GM18907 (cell line): Measurements from ENCODE around the gene ZNF423.

ENCODE experiments used
- ATAC-seq: cut with Tn5 transposase; IDR thresholded peaks from one replicate; pipeline ENCODE4 v1.9.1; 2021; ENCODE audit warnings: mild to moderate bottlenecking, moderate library complexity; ENCODE audit not compliant: unreplicated experiment

The ZNF423 gene

GRCh38 chr16:49672753-49673152 lies 183.2 kb downstream of the ZNF423 start:
- ATAC-seq = no peak

DNA sequence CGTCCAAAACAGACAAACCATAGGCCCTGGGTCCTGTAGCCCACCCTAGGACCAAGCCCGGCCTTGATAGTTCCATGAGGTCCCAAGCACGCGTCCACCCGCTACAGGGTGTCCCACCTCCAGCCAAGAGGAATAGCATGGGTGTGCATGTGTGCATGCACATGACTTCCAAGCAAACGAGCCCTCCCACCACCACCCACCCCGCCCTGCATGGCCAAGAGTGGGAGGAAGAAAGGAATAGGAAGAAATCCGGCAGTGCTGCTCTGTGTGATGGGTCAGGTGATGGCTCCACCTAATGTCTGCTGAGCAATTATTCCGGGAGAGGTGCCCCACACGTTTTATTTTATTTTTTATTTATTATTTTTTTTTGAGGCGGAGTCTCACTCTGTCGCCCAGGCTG lies 184.6 kb downstream of the ZNF423 start:
- ATAC-seq = no peak

DNA sequence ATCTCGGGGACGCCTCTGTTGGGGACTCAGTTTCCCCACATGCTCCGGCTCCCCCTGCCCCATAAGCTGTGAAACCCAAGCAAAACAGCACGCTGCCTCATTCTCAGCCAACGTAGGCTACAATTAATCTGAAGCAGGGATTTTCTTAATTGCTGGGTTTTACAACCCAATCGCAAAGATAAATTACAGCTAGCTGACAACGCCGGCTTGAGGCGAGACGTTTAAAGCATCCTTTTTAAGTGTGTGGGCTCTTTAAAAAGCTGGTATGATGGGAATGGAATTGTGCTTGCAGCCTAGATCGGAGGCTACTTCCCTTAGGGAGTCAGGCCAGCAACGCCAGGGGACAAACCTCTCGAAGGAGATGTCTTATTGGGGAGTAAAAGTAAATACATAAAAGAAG lies 185.3 kb downstream of the ZNF423 start:
- no peak for ATAC-seq

- ATAC-seq = no peak
These were observed 190.3 kb downstream of the ZNF423 start for GRCh38 chr16:49665482-49666230.

- no peak for ATAC-seq
These were observed 191.4 kb downstream of the ZNF423 start for GRCh38 chr16:49664221-49665215.

GRCh38 chr16:49663081-49664065 lies 192.5 kb downstream of the ZNF423 start:
- ATAC-seq = no peak

GRCh38 chr16:49662569-49662968 lies 193.3 kb downstream of the ZNF423 start:
- ATAC-seq = no peak

DNA sequence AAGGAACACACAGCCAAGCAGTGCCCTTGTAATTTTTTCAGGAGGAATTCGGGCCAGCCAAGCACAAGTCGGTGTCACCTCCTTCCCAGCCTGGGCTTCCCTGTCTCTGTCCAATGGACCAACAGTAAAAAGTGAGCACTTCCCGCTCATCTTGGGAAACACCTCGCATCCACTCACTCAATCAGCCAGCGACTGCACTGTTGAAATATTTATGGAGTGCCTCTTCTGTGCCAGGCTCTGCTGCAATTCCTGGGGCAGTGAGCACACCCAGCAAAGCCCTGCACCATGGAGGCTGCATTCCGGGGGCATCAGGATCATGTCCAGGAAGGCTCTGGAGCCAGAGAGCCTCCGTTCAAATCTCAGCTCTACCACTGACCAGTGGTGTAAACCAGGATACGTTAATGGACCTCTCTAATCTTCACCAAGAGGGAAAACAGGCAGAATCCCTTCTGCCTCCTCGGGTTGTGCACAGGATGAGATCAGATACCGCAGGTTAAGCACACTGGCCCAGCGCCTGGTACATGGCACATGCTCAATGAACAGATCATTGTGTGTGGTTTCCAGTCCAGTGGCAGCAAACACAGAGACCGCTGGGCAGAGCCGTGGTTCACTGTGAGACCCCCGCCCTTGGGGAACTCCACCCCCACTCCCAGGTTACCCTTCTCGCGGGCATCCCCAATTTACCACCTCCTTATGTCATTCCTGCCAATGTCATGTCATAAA lies 194.3 kb downstream of the ZNF423 start:
- no peak for ATAC-seq

- no peak for ATAC-seq
These were observed 195.3 kb downstream of the ZNF423 start for GRCh38 chr16:49660626-49661025.

DNA sequence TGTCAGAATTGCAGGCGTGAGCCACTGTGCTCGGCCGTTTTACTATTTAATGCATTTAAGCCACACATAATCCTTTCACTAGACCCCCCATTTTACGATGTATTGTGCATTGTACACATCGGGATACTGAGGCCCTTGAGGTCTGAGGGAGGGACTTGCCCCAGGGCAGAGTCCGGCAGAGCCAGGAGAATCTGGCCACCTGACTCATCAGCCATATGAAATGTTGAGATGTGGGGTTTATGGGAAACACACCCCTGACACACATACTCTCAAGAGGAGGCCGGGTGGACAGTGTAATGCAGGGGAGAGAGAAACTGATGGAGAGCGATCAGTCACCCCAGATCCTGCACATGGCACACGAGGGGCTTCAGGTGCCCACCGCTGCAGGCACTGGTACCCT lies 196.6 kb downstream of the ZNF423 start:
- no peak for ATAC-seq

- no peak for ATAC-seq
These were observed 197.4 kb downstream of the ZNF423 start for GRCh38 chr16:49658531-49658930.

GRCh38 chr16:49657736-49658465 lies 198.0 kb downstream of the ZNF423 start:
- no peak for ATAC-seq

DNA sequence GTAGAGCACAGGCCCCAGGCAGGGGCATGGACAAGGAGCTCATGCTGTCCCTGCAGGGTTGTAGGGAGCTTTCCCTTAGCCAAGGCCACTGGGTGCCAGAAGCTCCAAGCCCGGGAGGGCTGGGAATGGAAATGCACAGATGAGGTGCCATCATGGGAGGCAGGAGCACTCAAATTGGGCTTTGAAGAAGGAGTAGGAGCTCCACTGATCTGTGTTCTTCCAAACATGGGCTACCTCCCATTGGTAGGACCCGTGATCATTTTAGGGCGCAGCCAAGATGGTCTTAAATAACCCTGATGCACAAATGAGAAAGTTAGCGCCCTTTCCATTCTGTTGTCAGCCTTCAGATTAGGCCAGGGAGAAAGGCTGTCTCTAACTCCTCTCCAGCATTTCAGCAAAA lies 201.5 kb downstream of the ZNF423 start:
- ATAC-seq = no peak

- ATAC-seq = no peak
These were observed 202.3 kb downstream of the ZNF423 start for GRCh38 chr16:49653577-49653976.

- no peak for ATAC-seq
These were observed 202.7 kb downstream of the ZNF423 start for GRCh38 chr16:49653173-49653570.

GRCh38 chr16:49652456-49653172 lies 203.3 kb downstream of the ZNF423 start:
- no peak for ATAC-seq

DNA sequence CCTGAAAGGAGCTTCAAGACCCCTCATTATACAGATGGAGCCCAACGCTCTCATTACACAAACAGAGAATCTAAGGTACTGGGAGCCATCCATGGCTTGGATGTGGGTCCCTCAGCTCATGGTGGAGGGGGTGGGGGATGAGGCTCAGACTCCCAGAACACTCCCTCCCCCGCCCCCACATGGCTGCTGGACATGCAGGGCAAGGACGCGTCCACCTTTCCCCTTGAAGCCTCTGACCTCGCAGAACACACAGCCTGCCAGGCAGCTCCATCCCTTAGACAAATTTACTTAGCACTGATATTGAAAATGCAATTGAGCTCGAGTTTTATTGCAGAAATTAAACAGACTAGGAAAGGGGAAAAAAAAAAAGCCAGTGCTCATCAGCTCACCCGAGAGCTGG lies 203.9 kb downstream of the ZNF423 start:
- ATAC-seq = no peak

DNA sequence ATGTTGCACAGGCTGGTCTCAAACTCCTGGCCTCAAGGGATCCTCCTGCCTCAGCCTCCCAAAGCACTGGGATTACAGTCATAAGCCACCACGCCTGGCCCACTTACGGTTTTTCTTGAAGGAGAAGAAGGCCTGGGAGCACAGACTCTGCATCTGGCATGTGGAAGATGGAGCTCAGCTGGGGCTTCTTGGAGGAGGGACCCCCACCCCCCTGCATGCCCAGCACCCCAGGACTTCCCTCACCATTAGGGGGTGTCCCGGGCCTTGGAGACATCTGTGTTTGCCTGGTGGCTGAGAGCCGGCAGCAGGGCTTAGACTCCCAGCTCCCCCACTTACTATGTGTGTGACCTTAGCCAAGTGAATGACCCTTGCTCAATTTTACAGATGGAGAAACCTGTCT lies 204.7 kb downstream of the ZNF423 start:
- no peak for ATAC-seq

DNA sequence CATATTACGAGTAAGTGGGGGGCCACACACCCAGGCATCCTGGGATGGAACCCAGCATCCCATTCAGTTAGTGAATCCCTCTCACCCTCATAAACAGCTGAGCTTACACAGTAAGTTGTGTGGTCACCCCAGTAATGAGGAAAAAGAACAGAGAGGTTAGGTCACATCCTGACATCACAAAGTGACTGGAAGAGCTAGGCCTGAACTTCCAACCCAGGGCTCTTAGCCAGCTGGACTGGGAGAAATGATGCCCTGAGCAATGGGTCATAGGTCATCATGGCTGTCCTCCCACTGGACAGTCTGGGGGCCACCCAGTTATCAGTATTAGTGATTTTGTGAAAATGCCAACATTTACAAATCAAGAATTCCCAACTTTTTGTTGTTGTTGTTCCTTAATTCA lies 205.3 kb downstream of the ZNF423 start:
- ATAC-seq = no peak
